Measurements from ENCODE around the gene TFDP2.
"Not testable (repeated sequence)": the region's sequence is repeated elsewhere in the genome, so short reads cannot be mapped to it uniquely, and the experiment has no call there.

TFDP2 gene

GRCh38 chr3:141994856-141995255, 154.5 kb downstream of the TFDP2 start:
- no peak overlapping the region for H3K4me3 ChIP-seq (ENCODE audit: low read depth, low read length)
- no peaks in the 10 kb centered on the region for H3K4me1 ChIP-seq (ENCODE audit: control insufficient read depth, insufficient read depth, low read length)
- H3K27me3 ChIP-seq (ENCODE audit: control insufficient read depth, insufficient read depth, low read length), result no peaks in the 10 kb centered on the region
- no peaks in the 10 kb centered on the region for H3K9me3 ChIP-seq (ENCODE audit: control insufficient read depth, insufficient read depth, low read depth, low read length)
- H3K9ac ChIP-seq (ENCODE audit: low read length), result no peak overlapping the region
- no peak overlapping the region for H3K27ac ChIP-seq (ENCODE audit: low read depth, low read length)
- H3K36me3 ChIP-seq (ENCODE audit: control insufficient read depth, insufficient read depth, low read length), result peaks cover 11% of the 10 kb centered on the region; the same call in 1 of the 2 replicates

- no peak overlapping the region for H3K9ac ChIP-seq (ENCODE audit: low read length)
- no peak overlapping the region for H3K27ac ChIP-seq (ENCODE audit: low read depth, low read length)
- H3K4me1 ChIP-seq (ENCODE audit: control insufficient read depth, insufficient read depth, low read length), result no peaks in the 10 kb centered on the region
- H3K27me3 ChIP-seq (ENCODE audit: control insufficient read depth, insufficient read depth, low read length), result no peaks in the 10 kb centered on the region
- H3K4me3 ChIP-seq (ENCODE audit: low read depth, low read length), result no peak overlapping the region
- H3K9me3 ChIP-seq (ENCODE audit: control insufficient read depth, insufficient read depth, low read depth, low read length), result no peaks in the 10 kb centered on the region
- H3K36me3 ChIP-seq (ENCODE audit: control insufficient read depth, insufficient read depth, low read length), result peaks cover 11% of the 10 kb centered on the region; the same call in 1 of the 2 replicates
Measured at GRCh38 chr3:141992512-141992911, 156.8 kb downstream of the TFDP2 start.

GRCh38 chr3:141986548-141987107, 162.7 kb downstream of the TFDP2 start:
- Histone ChIP-seq H3K27me3 (ENCODE audit: control insufficient read depth, insufficient read depth, low read length) (no peaks in the 10 kb centered on the region), H3K4me3 (ENCODE audit: low read depth, low read length) (no peak overlapping the region), H3K9ac (ENCODE audit: low read length) (no peak overlapping the region), H3K36me3 (ENCODE audit: control insufficient read depth, insufficient read depth, low read length) (no peaks in the 10 kb centered on the region), H3K9me3 (ENCODE audit: control insufficient read depth, insufficient read depth, low read depth, low read length) (no peaks in the 10 kb centered on the region), H3K27ac (ENCODE audit: low read depth, low read length) (no peak overlapping the region), H3K4me1 (ENCODE audit: control insufficient read depth, insufficient read depth, low read length) (no peaks in the 10 kb centered on the region)

DNA sequence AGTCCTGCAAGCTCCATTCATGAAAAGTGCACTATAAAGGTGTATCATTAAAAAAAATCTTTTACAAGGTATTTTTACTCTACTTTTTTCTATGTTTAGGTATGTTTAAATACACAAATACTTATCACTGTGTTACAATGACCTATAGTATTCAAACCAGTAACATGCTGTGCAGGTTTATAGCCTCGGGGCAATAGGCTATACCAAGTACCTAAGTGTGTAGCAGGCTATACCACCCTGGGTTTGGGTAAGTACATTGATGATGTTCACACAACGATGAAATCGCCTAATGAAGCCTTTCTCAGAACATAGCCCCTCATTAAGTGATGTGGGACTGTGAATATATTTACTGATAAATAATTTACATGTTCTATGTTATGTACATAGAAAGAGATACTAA, 168.3 kb downstream of the TFDP2 start:
- Histone ChIP-seq H3K27ac (ENCODE audit: low read depth, low read length) (no peak overlapping the region), H3K27me3 (ENCODE audit: control insufficient read depth, insufficient read depth, low read length) (no peaks in the 10 kb centered on the region), H3K9ac (ENCODE audit: low read length) (no peak overlapping the region), H3K4me3 (ENCODE audit: low read depth, low read length) (no peak overlapping the region), H3K4me1 (ENCODE audit: control insufficient read depth, insufficient read depth, low read length) (no peaks in the 10 kb centered on the region), H3K9me3 (ENCODE audit: control insufficient read depth, insufficient read depth, low read depth, low read length) (no peaks in the 10 kb centered on the region), H3K36me3 (ENCODE audit: control insufficient read depth, insufficient read depth, low read length) (peaks cover 11% of the 10 kb centered on the region; the same call in 1 of the 2 replicates)

GRCh38 chr3:141979050-141979671, 170.2 kb downstream of the TFDP2 start:
- Histone ChIP-seq H3K9me3 (ENCODE audit: control insufficient read depth, insufficient read depth, low read depth, low read length) (no peaks in the 10 kb centered on the region), H3K27ac (ENCODE audit: low read depth, low read length) (no peak overlapping the region), H3K27me3 (ENCODE audit: control insufficient read depth, insufficient read depth, low read length) (no peaks in the 10 kb centered on the region), H3K9ac (ENCODE audit: low read length) (no peak overlapping the region), H3K4me3 (ENCODE audit: low read depth, low read length) (no peak overlapping the region), H3K36me3 (ENCODE audit: control insufficient read depth, insufficient read depth, low read length) (peaks cover 11% of the 10 kb centered on the region; the same call in 1 of the 2 replicates), H3K4me1 (ENCODE audit: control insufficient read depth, insufficient read depth, low read length) (no peaks in the 10 kb centered on the region)

- H3K36me3 ChIP-seq (ENCODE audit: control insufficient read depth, insufficient read depth, low read length), result peaks cover 20% of the 10 kb centered on the region; the same call in 1 of the 2 replicates
Measured at GRCh38 chr3:141974777-141975176, 174.6 kb downstream of the TFDP2 start.

DNA sequence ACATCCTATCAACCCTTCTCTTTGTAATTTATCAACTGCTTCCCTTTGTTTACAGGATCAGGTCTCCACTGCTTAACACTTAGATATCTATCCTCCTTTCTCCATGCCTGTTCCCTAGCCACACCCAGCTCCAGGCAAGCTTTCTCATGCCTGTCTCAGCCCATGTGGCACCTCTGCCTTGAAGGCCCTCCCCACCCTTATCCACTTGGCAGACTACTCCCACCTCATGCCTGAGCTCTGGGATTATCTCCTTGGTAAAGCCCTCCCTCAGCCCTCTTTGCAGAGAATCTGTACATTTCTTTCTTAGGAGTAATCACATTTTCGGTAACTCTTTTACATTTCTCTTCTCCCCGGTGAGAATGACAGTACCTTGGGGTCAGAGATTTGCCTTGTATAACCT, 176.9 kb downstream of the TFDP2 start:
- no peak overlapping the region for H3K27ac ChIP-seq (ENCODE audit: low read depth, low read length)
- peaks cover 23% of the 10 kb centered on the region for H3K36me3 ChIP-seq (ENCODE audit: control insufficient read depth, insufficient read depth, low read length)
- no peak overlapping the region for H3K9ac ChIP-seq (ENCODE audit: low read length)
- no peaks in the 10 kb centered on the region for H3K4me1 ChIP-seq (ENCODE audit: control insufficient read depth, insufficient read depth, low read length)
- H3K27me3 ChIP-seq (ENCODE audit: control insufficient read depth, insufficient read depth, low read length), result no peaks in the 10 kb centered on the region
- H3K4me3 ChIP-seq (ENCODE audit: low read depth, low read length), result no peak overlapping the region
- H3K9me3 ChIP-seq (ENCODE audit: control insufficient read depth, insufficient read depth, low read depth, low read length), result no peaks in the 10 kb centered on the region

More at GRCh38 chr3:141974777-141975176, 174.6 kb downstream of the TFDP2 start:
- not testable (repeated sequence) for H3K27ac ChIP-seq (ENCODE audit: low read depth, low read length); H3K9me3 ChIP-seq (ENCODE audit: control insufficient read depth, insufficient read depth, low read depth, low read length); H3K9ac ChIP-seq (ENCODE audit: low read length); H3K4me1 ChIP-seq (ENCODE audit: control insufficient read depth, insufficient read depth, low read length); H3K27me3 ChIP-seq (ENCODE audit: control insufficient read depth, insufficient read depth, low read length); H3K4me3 ChIP-seq (ENCODE audit: low read depth, low read length)

- H3K4me3 ChIP-seq (ENCODE audit: low read depth, low read length), result no peak overlapping the region
- H3K36me3 ChIP-seq (ENCODE audit: control insufficient read depth, insufficient read depth, low read length), result peaks cover 23% of the 10 kb centered on the region
- H3K27ac ChIP-seq (ENCODE audit: low read depth, low read length), result no peak overlapping the region
- H3K9ac ChIP-seq (ENCODE audit: low read length), result no peak overlapping the region
- no peaks in the 10 kb centered on the region for H3K4me1 ChIP-seq (ENCODE audit: control insufficient read depth, insufficient read depth, low read length)
- no peaks in the 10 kb centered on the region for H3K9me3 ChIP-seq (ENCODE audit: control insufficient read depth, insufficient read depth, low read depth, low read length)
- H3K27me3 ChIP-seq (ENCODE audit: control insufficient read depth, insufficient read depth, low read length), result no peaks in the 10 kb centered on the region
Measured at GRCh38 chr3:141971571-141971970, 177.8 kb downstream of the TFDP2 start.

DNA sequence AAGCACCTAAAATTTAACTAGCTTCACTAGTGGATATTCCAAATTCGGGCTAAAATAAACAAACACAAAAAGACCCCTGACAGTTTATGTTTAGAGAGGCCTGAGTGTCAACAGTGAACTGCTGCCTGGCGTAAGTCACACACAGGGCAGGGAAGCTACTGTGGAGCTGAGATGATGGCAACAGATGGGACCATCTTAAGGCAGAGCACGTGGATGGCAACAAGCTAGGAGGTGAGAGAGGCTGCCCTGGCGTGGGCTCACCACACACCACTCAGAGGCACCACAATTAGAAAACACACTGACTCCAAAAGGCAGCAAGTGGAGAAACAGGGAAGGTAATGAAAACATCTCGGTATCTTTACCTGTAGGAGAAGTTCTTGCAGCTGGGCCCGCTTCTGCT, 179.6 kb downstream of the TFDP2 start:
- H3K36me3 ChIP-seq (ENCODE audit: control insufficient read depth, insufficient read depth, low read length), result peaks cover 18% of the 10 kb centered on the region
- no peak overlapping the region for H3K27ac ChIP-seq (ENCODE audit: low read depth, low read length)
- no peak overlapping the region for H3K9ac ChIP-seq (ENCODE audit: low read length)
- no peaks in the 10 kb centered on the region for H3K27me3 ChIP-seq (ENCODE audit: control insufficient read depth, insufficient read depth, low read length)
- H3K4me1 ChIP-seq (ENCODE audit: control insufficient read depth, insufficient read depth, low read length), result no peaks in the 10 kb centered on the region
- H3K4me3 ChIP-seq (ENCODE audit: low read depth, low read length), result no peak overlapping the region
- no peaks in the 10 kb centered on the region for H3K9me3 ChIP-seq (ENCODE audit: control insufficient read depth, insufficient read depth, low read depth, low read length)

DNA sequence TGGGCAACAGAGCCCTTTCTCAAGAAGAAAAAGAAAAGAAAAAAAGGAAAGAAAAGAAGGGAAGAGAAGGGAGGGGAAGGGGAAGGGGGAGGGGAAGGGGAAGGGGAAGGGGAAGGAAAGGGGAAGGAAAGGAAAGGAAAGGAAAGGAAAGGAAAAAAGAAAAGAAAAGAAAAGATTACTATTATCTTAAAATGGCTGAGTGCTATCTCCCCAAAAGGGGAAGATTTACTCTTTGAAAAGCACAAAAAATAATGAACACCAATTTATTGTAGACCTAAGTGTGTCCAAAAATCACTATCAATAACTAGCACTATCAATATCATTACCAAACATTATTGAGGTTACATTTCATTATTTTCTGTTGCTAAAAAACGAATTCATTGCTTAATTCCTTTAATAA, 183.9 kb downstream of the TFDP2 start:
- Histone ChIP-seq H3K36me3 (ENCODE audit: control insufficient read depth, insufficient read depth, low read length) (peaks cover 22% of the 10 kb centered on the region), H3K4me3 (ENCODE audit: low read depth, low read length) (no peak overlapping the region), H3K9ac (ENCODE audit: low read length) (no peak overlapping the region), H3K27me3 (ENCODE audit: control insufficient read depth, insufficient read depth, low read length) (no peaks in the 10 kb centered on the region), H3K27ac (ENCODE audit: low read depth, low read length) (no peak overlapping the region), H3K9me3 (ENCODE audit: control insufficient read depth, insufficient read depth, low read depth, low read length) (no peaks in the 10 kb centered on the region), H3K4me1 (ENCODE audit: control insufficient read depth, insufficient read depth, low read length) (no peaks in the 10 kb centered on the region)

GRCh38 chr3:141963301-141963700, 186.0 kb downstream of the TFDP2 start:
- Histone ChIP-seq H3K36me3 (ENCODE audit: control insufficient read depth, insufficient read depth, low read length) (peaks cover 31% of the 10 kb centered on the region), H3K27me3 (ENCODE audit: control insufficient read depth, insufficient read depth, low read length) (no peaks in the 10 kb centered on the region)

More at GRCh38 chr3:141963301-141963700, 186.0 kb downstream of the TFDP2 start:
- Histone ChIP-seq H3K4me1 (ENCODE audit: control insufficient read depth, insufficient read depth, low read length) (no peaks in the 10 kb centered on the region), H3K4me3 (ENCODE audit: low read depth, low read length) (no peak overlapping the region), H3K9me3 (ENCODE audit: control insufficient read depth, insufficient read depth, low read depth, low read length) (no peaks in the 10 kb centered on the region), H3K27ac (ENCODE audit: low read depth, low read length) (no peak overlapping the region), H3K9ac (ENCODE audit: low read length) (no peak overlapping the region)
